Peyer's patch (tissue), 4 donors: ENCODE results near the gene PLB1.

Experiments used
- POLR2A ChIP-seq, 2 donors: fragments of 450-650 bp; IDR thresholded peaks; one replicate each; pipeline ENCODE4 v1.5.1; 2017; ENCODE audit warnings: antibody characterized with exemption in 2 of 2, mild to moderate bottlenecking in 2 of 2, moderate library complexity in 2 of 2
- TF ChIP-seq, protein P1 (sequence below), 6 experiments: fragments of 450-650 bp in 4 of 6; fragments of 200-600 bp in 2 of 6; sonication (generic) in 1 of 6; IDR thresholded peaks; one replicate each; pipeline ENCODE4 v1.5.1; 2017 to 2019; ENCODE audit warnings: antibody characterized with exemption in 6 of 6, mild to moderate bottlenecking in 3 of 6, moderate library complexity in 1 of 6

GRCh38 chr2:28649481-28650265 is 153.8 kb downstream of the PLB1 start:
- TF ChIP-seq, protein P1, sequence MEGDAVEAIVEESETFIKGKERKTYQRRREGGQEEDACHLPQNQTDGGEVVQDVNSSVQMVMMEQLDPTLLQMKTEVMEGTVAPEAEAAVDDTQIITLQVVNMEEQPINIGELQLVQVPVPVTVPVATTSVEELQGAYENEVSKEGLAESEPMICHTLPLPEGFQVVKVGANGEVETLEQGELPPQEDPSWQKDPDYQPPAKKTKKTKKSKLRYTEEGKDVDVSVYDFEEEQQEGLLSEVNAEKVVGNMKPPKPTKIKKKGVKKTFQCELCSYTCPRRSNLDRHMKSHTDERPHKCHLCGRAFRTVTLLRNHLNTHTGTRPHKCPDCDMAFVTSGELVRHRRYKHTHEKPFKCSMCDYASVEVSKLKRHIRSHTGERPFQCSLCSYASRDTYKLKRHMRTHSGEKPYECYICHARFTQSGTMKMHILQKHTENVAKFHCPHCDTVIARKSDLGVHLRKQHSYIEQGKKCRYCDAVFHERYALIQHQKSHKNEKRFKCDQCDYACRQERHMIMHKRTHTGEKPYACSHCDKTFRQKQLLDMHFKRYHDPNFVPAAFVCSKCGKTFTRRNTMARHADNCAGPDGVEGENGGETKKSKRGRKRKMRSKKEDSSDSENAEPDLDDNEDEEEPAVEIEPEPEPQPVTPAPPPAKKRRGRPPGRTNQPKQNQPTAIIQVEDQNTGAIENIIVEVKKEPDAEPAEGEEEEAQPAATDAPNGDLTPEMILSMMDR (IDR thresholded peaks at IDR 0.05), result no peak
- no peak for TF ChIP-seq POLR2A (IDR thresholded peaks at IDR 0.05)
